Measurements from ENCODE around the gene TUBAL3.

DNA sequence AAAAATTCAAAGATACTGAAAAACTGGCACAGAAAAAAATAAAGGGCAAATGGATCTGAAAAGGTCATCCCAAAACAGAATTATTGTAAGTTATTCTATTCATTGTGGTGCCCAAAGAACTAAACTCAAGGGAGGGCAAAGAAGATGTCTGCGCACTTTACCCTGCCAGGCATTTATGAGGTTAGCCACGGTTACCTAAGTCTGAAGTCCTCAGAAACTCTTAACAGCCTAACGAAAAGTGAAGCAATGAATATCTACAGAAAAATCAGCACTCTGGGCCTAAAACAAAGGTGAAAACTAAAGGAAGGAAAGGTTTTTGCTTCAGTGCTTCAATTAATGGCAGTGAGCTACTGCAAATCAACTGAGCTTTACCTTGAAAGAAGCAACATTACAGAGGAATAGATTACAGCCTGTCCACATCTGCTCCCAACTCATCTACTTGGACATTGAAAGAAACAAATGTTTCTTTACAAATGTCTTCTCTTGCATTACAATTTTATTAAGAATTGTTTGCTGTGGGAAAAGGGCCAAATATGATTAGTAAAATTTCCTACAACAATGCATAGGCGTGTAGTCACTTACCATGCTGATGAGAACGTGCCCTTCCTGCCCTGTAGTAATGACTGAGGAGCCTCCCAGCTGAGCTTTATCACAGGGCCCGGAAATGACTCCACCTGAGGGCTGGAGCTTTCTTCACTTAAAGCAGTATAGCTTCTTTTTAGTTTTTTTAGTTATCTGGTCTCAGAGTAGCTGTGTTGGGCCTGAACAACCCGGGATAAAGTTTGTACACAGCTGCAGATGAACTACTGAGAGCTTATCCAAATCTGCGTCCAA lies at the start of gene TUBAL3:
- TF ChIP-seq, protein P1, sequence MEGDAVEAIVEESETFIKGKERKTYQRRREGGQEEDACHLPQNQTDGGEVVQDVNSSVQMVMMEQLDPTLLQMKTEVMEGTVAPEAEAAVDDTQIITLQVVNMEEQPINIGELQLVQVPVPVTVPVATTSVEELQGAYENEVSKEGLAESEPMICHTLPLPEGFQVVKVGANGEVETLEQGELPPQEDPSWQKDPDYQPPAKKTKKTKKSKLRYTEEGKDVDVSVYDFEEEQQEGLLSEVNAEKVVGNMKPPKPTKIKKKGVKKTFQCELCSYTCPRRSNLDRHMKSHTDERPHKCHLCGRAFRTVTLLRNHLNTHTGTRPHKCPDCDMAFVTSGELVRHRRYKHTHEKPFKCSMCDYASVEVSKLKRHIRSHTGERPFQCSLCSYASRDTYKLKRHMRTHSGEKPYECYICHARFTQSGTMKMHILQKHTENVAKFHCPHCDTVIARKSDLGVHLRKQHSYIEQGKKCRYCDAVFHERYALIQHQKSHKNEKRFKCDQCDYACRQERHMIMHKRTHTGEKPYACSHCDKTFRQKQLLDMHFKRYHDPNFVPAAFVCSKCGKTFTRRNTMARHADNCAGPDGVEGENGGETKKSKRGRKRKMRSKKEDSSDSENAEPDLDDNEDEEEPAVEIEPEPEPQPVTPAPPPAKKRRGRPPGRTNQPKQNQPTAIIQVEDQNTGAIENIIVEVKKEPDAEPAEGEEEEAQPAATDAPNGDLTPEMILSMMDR (IDR thresholded peaks at IDR 0.05; ENCODE audit: insufficient read depth, low read depth, low read length), result no peak
- no peak for TF ChIP-seq EZH2 (IDR thresholded peaks at IDR 0.05; ENCODE audit: insufficient read depth, low read length)

Data from astrocyte (in vitro differentiated cells and primary cell).